Stimulated activated CD4-positive, alpha-beta T cell treated with anti-CD3 and anti-CD28 coated beads, Interleukin-2, amount 100 ng/mL, for 24 hours (primary cell): ENCODE results near the gene MYOT.
"Not testable (repeated sequence)": the region's sequence is repeated elsewhere in the genome, so short reads cannot be mapped to it uniquely, and the experiment has no call there.

ENCODE experiments used
- DNase-seq, 2 donors: peaks; one replicate each; pipeline ENCODE4 v3.0.0-alpha.2; 2020

The MYOT gene

GRCh38 chr5:137856916-137857862, 10.5 kb upstream of the MYOT start:
- no peak for DNase-seq

DNA sequence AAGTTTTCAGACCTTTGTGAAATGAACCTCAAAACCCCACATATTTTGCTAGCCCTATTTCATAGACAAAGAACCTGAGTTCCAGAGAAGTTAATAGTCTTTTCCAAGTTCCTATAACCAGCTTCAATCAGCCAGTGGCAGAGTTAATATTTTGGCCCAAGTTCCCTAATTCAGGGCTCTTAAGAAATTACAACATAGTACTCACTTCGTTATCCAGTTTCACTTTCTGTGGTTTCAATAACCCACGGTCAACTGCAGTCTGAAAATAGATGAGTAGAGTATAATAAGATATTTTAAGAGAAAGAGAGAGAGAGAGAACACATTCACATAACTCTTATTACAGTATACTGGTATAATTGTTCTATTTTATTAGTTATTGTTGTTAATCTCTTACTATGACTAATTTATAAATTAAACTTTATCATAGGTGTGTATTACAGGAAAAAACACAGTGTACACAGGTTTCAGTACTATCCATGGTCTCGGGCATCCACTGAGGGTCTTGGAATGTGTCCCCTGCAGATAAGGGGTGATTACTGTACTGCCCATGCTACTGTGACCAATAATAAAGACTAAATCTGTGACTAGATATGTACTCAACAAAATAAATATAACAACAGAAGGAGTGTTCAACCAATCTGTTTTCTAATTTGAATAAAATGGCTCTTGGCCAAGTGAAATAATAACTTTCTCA, 9.3 kb upstream of the MYOT start:
- DNase-seq: no peak

GRCh38 chr5:137858954-137859353, 8.7 kb upstream of the MYOT start:
- DNase-seq: no peak

DNA sequence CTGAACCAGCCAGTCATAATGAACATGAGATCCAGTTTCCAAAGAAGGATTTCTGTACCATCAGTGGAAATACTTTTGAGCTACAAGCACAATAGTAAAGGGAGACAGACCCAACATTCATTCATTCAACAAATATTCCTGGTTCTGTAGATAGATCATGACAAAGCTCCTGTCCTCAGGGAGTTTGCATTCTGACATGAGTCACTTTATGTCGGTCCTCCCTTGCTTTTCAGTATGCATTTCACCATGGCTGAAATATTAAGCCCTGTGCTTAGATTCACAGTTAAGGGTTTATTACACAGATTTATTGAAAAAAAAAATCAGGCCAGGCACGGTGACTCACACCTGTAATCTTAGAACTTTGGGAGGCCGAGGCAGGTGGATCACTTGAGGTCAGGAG, 5.4 kb upstream of the MYOT start:
- no peak for DNase-seq

GRCh38 chr5:137863653-137864052, 4.0 kb upstream of the MYOT start:
- not testable (repeated sequence) for DNase-seq

DNA sequence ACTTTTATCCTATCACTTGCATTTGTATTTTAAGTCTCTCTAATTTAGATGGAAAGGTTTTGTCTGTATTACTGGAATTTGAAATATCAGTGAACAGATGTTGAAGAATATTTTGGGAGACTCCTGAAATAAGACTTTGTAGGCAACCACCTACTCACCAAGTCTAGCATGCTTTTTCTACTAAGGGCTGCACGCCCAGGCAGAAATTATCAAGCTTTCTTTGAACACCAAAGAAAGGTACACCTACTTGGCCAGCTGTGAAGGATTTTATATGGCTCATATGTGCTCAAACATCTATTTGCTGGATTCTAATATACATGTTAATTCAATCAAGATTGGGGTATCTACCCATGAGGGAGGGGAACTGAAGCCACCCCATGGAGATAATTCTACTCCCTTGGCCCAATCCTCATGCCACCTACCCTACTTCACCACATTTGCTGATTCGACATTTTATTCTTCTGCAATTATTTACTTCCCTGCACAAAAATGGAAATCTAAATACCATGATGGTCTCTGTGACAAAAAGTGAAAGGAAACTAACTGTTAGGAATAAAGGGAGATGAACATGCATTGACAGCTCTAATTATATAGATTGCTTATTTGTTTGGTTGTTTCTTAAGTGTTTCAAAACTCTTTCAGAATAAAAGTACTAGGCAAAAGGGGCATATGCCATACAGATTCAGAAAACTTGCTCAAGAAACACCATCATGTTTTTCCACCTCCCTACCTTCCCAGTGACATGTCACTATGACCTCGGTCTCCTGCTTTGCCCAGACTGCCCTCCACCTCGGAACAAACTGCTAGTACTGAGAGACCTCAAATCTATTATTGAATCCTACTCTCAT, 895 bp upstream of the MYOT start:
- DNase-seq: no peak

DNA sequence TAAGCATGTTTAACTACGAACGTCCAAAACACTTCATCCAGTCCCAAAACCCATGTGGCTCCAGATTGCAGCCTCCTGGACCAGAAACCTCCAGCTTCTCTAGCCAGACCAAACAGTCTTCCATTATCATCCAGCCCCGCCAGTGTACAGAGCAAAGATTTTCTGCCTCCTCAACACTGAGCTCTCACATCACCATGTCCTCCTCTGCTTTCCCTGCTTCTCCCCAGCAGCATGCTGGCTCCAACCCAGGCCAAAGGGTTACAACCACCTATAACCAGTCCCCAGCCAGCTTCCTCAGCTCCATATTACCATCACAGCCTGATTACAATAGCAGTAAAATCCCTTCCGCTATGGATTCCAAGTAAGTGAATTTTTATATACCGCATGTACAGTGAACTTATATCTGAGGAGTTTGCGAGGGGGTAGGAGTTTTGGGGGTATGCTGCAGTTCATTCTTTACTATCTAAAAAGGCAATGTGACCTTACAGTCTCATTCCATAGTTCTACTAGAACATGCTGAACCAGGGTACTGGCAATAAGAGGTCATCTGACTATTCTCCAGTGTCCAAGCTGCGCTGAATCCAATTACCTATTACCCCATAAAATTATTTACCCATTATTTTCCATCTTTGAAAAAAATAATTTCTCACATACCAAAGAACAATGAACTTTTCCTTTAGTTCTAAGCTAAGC, 3.1 kb downstream of the MYOT start:
- DNase-seq: no peak

DNA sequence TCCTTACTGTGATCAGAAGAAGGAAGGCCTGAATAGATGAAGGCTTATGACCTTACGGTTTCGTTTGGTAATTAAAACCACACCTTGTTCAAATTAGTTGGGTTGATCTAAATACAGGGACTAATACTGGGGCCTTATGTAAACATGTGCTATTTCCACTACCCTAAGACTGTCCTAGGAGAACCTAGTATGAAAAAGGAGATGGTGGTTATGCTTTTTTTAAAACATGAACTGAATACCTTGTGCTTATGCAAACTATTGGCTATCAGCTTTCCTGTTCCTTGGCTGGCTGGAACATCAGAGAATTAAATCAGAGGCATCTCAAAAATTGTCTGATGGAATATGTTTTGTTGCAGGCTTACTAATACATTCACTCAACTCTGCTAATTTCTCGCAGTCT, 3.9 kb downstream of the MYOT start:
- no peak for DNase-seq

DNA sequence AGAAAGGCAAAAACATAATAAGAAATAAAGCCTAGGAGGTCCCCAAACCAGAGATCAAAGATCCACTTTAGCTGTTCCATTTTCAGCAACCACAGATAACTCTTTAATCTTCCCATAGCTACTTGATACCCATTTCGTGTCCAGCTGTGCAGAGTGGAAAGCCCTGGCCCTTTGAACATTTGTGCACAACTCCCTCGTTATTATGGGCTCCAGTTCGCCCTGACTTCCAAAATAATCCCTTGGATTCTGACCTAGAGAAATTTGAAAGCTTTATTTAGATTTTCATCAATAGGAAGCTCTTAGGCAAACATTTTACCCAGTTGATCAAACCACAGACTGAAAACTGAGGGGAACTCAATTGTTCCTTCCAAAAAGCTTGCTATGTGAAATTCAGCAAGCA, 4.8 kb downstream of the MYOT start:
- no peak for DNase-seq

GRCh38 chr5:137876101-137876500, 8.4 kb downstream of the MYOT start:
- DNase-seq: no peak

DNA sequence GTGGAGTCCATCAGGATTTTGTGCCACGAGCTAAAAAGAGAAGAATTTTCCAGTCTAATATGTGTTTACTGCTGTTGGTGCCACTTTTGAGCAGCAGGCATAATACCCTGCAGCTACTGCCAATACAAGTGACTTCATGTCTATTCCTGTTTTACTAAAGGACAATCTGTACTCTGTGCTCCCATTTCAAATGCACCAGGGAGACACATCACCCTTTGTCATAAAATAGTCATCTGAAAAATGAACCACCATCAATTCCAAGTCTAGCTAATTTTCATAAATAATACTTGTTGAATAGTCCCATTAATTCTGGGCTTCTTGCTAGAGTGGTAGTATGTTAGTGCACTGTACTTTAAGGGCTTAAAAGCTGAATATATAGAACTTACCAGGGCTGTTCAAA, 12.7 kb downstream of the MYOT start:
- no peak for DNase-seq

GRCh38 chr5:137887831-137888230, 20.2 kb downstream of the MYOT start:
- DNase-seq: no peak

- DNase-seq: no peak
Observed at GRCh38 chr5:137888466-137888862, 20.8 kb downstream of the MYOT start.

DNA sequence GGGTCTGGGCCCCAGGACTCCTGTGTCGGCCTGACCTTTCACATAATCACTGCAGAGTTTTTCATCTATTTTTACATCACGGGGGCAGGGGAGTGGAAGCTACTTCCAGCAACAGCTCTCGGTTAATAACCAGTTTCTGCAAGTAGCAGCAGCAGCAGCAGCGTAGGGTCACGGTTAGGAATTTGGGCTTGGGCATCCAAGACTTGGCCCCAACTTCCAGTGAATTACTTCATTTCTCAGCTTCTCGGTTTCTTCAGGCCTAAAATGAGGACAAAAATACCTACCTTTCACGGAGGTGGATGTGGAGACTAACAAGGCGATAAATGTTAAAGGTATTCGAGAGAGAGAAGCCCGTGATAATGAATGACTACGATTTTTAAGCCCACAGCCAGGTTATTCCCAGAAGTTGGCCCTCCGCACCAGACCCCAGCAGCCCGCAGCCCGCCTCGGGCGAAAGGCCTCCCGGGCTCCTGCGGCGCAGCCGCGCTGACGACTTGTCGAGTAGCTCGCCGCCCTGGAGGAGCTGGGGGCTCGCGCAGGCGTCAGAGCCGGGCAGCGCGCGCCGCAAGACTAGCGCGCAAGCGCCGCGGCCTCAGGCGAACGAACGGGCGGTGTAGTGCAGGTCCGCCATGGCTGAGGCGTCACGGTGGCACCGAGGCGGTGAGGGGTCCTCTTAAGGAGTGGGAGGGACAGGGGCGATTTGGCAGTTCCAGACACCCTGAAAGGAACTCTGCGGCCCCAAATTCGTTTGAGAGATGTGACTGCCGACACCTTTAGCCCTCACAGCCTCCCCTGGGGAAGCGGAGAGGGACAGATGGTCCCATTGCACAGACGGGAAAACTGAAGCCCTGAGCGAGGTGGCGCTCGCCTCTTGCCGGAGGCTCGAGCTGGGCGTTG, 21.5 kb downstream of the MYOT start, which contains the start of gene PKD2L2:
PKD2L2 (plus strand) TSS at position 595 of the 897 bp plus-strand sequence; CDS start at position 630, 35 bp downstream.
- DNase-seq: peak; percentile 82 to 88

GRCh38 chr5:137890845-137891244, 23.2 kb downstream of the MYOT start:
- DNase-seq: no peak

- no peak for DNase-seq
Observed at GRCh38 chr5:137891849-137892248, 24.2 kb downstream of the MYOT start.

DNA sequence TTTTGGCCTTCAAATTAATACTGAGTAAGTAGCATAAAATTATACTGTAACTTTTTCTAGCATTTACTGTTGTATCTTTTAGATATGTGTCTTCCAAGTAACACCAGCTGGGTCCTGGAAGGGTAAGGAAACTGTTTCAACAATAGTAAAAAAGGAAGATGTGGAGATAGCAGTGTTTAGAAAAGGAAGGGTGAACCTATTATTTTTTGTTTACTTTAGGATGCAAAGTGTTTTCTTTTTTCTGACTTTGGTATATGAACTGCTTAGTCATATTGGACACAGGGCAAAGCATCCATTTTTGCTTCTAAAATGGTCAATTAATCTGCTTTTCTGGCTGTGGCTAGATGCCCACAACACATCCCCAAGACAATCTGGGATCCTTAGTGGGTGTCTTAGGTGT, 26.9 kb downstream of the MYOT start:
- no peak for DNase-seq

GRCh38 chr5:137896560-137896959, 28.9 kb downstream of the MYOT start:
- DNase-seq: no peak

DNA sequence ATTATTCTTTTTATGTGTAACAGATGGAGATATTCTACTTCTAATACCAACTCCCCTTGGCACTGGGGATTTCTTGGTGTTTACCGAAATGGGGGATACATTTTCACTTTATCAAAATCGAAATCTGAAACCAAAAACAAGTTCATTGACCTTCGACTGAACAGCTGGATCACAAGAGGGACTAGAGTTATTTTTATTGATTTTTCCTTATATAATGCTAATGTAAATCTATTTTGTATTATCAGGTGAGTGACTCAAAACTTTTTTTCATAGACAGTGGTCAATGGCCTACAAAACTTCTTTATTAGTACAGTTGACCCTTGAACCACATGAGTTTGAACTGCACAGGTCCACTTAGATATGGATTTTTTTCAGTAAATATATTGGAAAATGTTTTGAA, 31.8 kb downstream of the MYOT start:
- no peak for DNase-seq

GRCh38 chr5:137901011-137901817, 33.6 kb downstream of the MYOT start:
- no peak for DNase-seq
